H9 (cell line): ENCODE data around the gene KLHL13. TPM values are rescaled to one million over a fixed set of nuclear protein-coding genes. Genes with fewer than 3 reads are reported as not detected.

Experiments
- DNase-seq: peaks from one replicate; pipeline ENCODE4 v3.0.0-alpha.2; 2017
- H2AFZ ChIP-seq: one replicate; pipeline ENCODE4 v1.6.1; 2013; ENCODE audit warnings: mild to moderate bottlenecking, low read length, control low read depth, moderate library complexity
- H2AK5ac ChIP-seq: 2 replicates; pipeline ENCODE4 v1.6.1; 2013; ENCODE audit warnings: low read length, control low read depth, mixed read lengths; ENCODE audit not compliant: insufficient read length
- H2BK120ac ChIP-seq: one replicate; pipeline ENCODE4 v1.6.1; 2013; ENCODE audit warnings: low read depth, mild to moderate bottlenecking, low read length, control low read depth, inconsistent platforms; ENCODE audit not compliant: poor library complexity, severe bottlenecking
- H2BK12ac ChIP-seq: 2 replicates; pipeline ENCODE4 v1.6.1; 2013; ENCODE audit warnings: low read length, control low read depth, mixed read lengths, low read depth; ENCODE audit not compliant: insufficient read length
- H2BK15ac ChIP-seq: 2 replicates; pipeline ENCODE4 v1.6.1; 2013; ENCODE audit warnings: low read depth, low read length, control low read depth
- H2BK20ac ChIP-seq: one replicate; pipeline ENCODE4 v1.6.1; 2013; ENCODE audit warnings: low read depth, mild to moderate bottlenecking, low read length, control low read depth, inconsistent platforms; ENCODE audit not compliant: poor library complexity, severe bottlenecking
- H2BK5ac ChIP-seq: 2 replicates; pipeline ENCODE4 v1.6.1; 2013; ENCODE audit warnings: low read length, control low read depth, mixed read lengths; ENCODE audit not compliant: insufficient read length
- H3K14ac ChIP-seq: 2 replicates; pipeline ENCODE4 v1.6.1; 2013; ENCODE audit warnings: low read length, control low read depth; ENCODE audit not compliant: insufficient read depth
- H3K18ac ChIP-seq: 2 replicates; pipeline ENCODE4 v1.6.1; 2013; ENCODE audit warnings: low read depth, mild to moderate bottlenecking, mixed read lengths, low read length, control low read depth; ENCODE audit not compliant: insufficient read length
- H3K23ac ChIP-seq: 2 replicates; pipeline ENCODE4 v1.6.1; 2013; ENCODE audit warnings: low read length, control low read depth, mixed read lengths, low read depth; ENCODE audit not compliant: insufficient read length
- H3K23me2 ChIP-seq: 2 replicates; pipeline ENCODE4 v1.6.1; 2013; ENCODE audit warnings: low read depth, mild to moderate bottlenecking, mixed read lengths, low read length, control low read depth; ENCODE audit not compliant: insufficient read length, poor library complexity, severe bottlenecking
- H3K27ac ChIP-seq: 2 replicates; pipeline ENCODE4 v1.5.1; 2013; ENCODE audit warnings: low read length, control low read depth, mixed read lengths, low read depth; ENCODE audit not compliant: insufficient read length
- H3K27me3 ChIP-seq: 2 replicates; pipeline ENCODE4 v1.6.1; 2013; ENCODE audit warnings: low read length, control low read depth, inconsistent platforms; ENCODE audit not compliant: insufficient read depth
- H3K4ac ChIP-seq: 2 replicates; pipeline ENCODE4 v1.6.1; 2013; ENCODE audit warnings: low read depth, mild to moderate bottlenecking, control low read depth, inconsistent platforms, low read length, moderate library complexity
- H3K4me1 ChIP-seq: 2 replicates; pipeline ENCODE4 v1.6.1; 2013; ENCODE audit warnings: low read length, control low read depth, inconsistent platforms; ENCODE audit not compliant: insufficient read depth
- H3K4me2 ChIP-seq: 2 replicates; pipeline ENCODE4 v1.6.1; 2013; ENCODE audit warnings: low read length, control low read depth, mixed read lengths; ENCODE audit not compliant: insufficient read length, insufficient read depth
- H3K56ac ChIP-seq: 2 replicates; pipeline ENCODE4 v1.6.1; 2013; ENCODE audit warnings: low read depth, mild to moderate bottlenecking, mixed read lengths, low read length, control low read depth; ENCODE audit not compliant: insufficient read length
- H3K79me1 ChIP-seq: 2 replicates; pipeline ENCODE4 v1.6.1; 2013; ENCODE audit warnings: low read depth, mild to moderate bottlenecking, moderate library complexity, low read length, control low read depth, inconsistent platforms; ENCODE audit not compliant: insufficient read depth, poor library complexity, severe bottlenecking
- H3K79me2 ChIP-seq: 2 replicates; pipeline ENCODE4 v1.6.1; 2013; ENCODE audit warnings: low read length, control low read depth, inconsistent platforms; ENCODE audit not compliant: insufficient read depth
- H3K9ac ChIP-seq: 2 replicates; pipeline ENCODE4 v1.6.1; 2013; ENCODE audit warnings: low read length, control low read depth, mixed read lengths; ENCODE audit not compliant: insufficient read length; ENCODE audit errors: extremely low read depth
- H3K9me3 ChIP-seq: one replicate; pipeline ENCODE4 v1.6.1; 2013; ENCODE audit warnings: low read depth, low read length, inconsistent platforms; ENCODE audit not compliant: control insufficient read depth
- H3T11ph ChIP-seq: one replicate; pipeline ENCODE4 v1.6.1; 2013; ENCODE audit warnings: mild to moderate bottlenecking, low read length, control low read depth, inconsistent platforms
- H4K20me1 ChIP-seq: one replicate; pipeline ENCODE4 v1.6.1; 2013; ENCODE audit not compliant: control insufficient read depth, insufficient read length, insufficient read depth
- H4K5ac ChIP-seq: 2 replicates; pipeline ENCODE4 v1.6.1; 2013; ENCODE audit warnings: low read depth, mild to moderate bottlenecking, mixed read lengths, low read length, control low read depth; ENCODE audit not compliant: insufficient read length
- H4K8ac ChIP-seq: replicated peaks from 2 replicates; pipeline ENCODE4 v1.6.1; 2013; ENCODE audit warnings: low read length, control low read depth, mixed read lengths, low read depth; ENCODE audit not compliant: insufficient read length
- H4K91ac ChIP-seq: 2 replicates; pipeline ENCODE4 v1.6.1; 2013; ENCODE audit warnings: low read depth, mild to moderate bottlenecking, moderate library complexity, mixed read lengths, low read length, control low read depth; ENCODE audit not compliant: insufficient read length
- H3K27ac Mint-ChIP-seq, 3 experiments: 2 replicates in 2 of 3; 3 replicates in 1 of 3; pipeline ENCODE4 v1.8.0; 2020 to 2021; ENCODE audit warnings: mixed read lengths in 3 of 3, mild to moderate bottlenecking in 1 of 3, moderate library complexity in 1 of 3
- H3K27me3 Mint-ChIP-seq: 2 replicates; pipeline ENCODE4 v1.8.0; 2021; ENCODE audit warnings: low read depth, mild to moderate bottlenecking, moderate library complexity, mixed read lengths
- H3K36me3 Mint-ChIP-seq, 3 experiments: 2 replicates in 2 of 3; 3 replicates in 1 of 3; pipeline ENCODE4 v1.8.0; 2020 to 2021; ENCODE audit warnings: low read depth in 3 of 3, mixed read lengths in 3 of 3; ENCODE audit not compliant: insufficient read depth in 1 of 3
- H3K4me1 Mint-ChIP-seq, 2 experiments: 2 replicates each; pipeline ENCODE4 v1.8.0; 2020; ENCODE audit warnings: mixed read lengths in 2 of 2
- H3K4me3 Mint-ChIP-seq, 2 experiments: 2 replicates in 1 of 2; 3 replicates in 1 of 2; pipeline ENCODE4 v1.8.0; 2020 to 2021; ENCODE audit warnings: mild to moderate bottlenecking in 2 of 2, mixed read lengths in 2 of 2, moderate library complexity in 1 of 2
- H3K9me3 Mint-ChIP-seq, 2 experiments: 2 replicates in 1 of 2; 3 replicates in 1 of 2; pipeline ENCODE4 v1.8.0; 2020; ENCODE audit warnings: mild to moderate bottlenecking in 2 of 2, mixed read lengths in 2 of 2, moderate library complexity in 1 of 2
- total RNA-seq: library from RNA; stranded (reverse); gene quantifications from 2 replicates; pipeline ENCODE4 v1.2.1, GENCODE V29; 2021
- TF ChIP-seq, protein P1 (sequence below): fragments of 200-600 bp; sonication (generic); conservative IDR thresholded peaks from 3 replicates; pipeline ENCODE4 v1.8.0; 2021; ENCODE audit warnings: antibody characterized with exemption, mild to moderate bottlenecking

The KLHL13 gene
- total RNA-seq, 1 experiment from 2014 or later = 4.1 TPM

GRCh38 chrX:118129681-118130080, 13.1 kb upstream of the KLHL13 start:
- Histone ChIP-seq H2BK120ac (no peak overlapping the region), H2BK15ac (no peak overlapping the region)
- no peak overlapping the region for H3K4me3 Mint-ChIP-seq

More at GRCh38 chrX:118129681-118130080, 13.1 kb upstream of the KLHL13 start:
- no peaks in the 10 kb centered on the region for H3K23me2 ChIP-seq
- H2BK5ac ChIP-seq = no peak overlapping the region
- H3K9ac ChIP-seq = no peak overlapping the region
- no peak overlapping the region for H2BK12ac ChIP-seq
- no peaks in the 10 kb centered on the region for H3K79me1 ChIP-seq
- H2AFZ ChIP-seq = no peak overlapping the region
- H3K27me3 ChIP-seq = no peaks in the 10 kb centered on the region
- no peaks in the 10 kb centered on the region for H3K4me1 ChIP-seq
- no peak overlapping the region for H3K27ac ChIP-seq
- no peak overlapping the region for H3K23ac ChIP-seq
- H4K5ac ChIP-seq = no peak overlapping the region
- H2AK5ac ChIP-seq = no peak overlapping the region
- H3K4me1 Mint-ChIP-seq = no peaks in the 10 kb centered on the region
- H3K9me3 ChIP-seq = peaks cover 6% of the 10 kb centered on the region
- no peak overlapping the region for H3K4me2 ChIP-seq
- H2BK20ac ChIP-seq = no peak overlapping the region
- H3K9me3 Mint-ChIP-seq = peaks cover 3 to 47% of the 10 kb centered on the region in 2 experiments; a peak in 3 of 5 replicates
- H3K27ac Mint-ChIP-seq = no peak overlapping the region
- H3K18ac ChIP-seq = no peak overlapping the region
- DNase-seq = no peak
- no peaks in the 10 kb centered on the region for H3K79me2 ChIP-seq
- no peak overlapping the region for H3K14ac ChIP-seq
- H3K36me3 Mint-ChIP-seq = no peaks in the 10 kb centered on the region; a peak in 1 of 7 replicates
- H3K56ac ChIP-seq = no peak overlapping the region
- H3K27me3 Mint-ChIP-seq = no peaks in the 10 kb centered on the region
- H3K4ac ChIP-seq = no peak overlapping the region
- H4K8ac ChIP-seq = no peak overlapping the region
- H4K20me1 ChIP-seq = no peaks in the 10 kb centered on the region
- TF ChIP-seq, protein P1, sequence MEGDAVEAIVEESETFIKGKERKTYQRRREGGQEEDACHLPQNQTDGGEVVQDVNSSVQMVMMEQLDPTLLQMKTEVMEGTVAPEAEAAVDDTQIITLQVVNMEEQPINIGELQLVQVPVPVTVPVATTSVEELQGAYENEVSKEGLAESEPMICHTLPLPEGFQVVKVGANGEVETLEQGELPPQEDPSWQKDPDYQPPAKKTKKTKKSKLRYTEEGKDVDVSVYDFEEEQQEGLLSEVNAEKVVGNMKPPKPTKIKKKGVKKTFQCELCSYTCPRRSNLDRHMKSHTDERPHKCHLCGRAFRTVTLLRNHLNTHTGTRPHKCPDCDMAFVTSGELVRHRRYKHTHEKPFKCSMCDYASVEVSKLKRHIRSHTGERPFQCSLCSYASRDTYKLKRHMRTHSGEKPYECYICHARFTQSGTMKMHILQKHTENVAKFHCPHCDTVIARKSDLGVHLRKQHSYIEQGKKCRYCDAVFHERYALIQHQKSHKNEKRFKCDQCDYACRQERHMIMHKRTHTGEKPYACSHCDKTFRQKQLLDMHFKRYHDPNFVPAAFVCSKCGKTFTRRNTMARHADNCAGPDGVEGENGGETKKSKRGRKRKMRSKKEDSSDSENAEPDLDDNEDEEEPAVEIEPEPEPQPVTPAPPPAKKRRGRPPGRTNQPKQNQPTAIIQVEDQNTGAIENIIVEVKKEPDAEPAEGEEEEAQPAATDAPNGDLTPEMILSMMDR = no peak
- no peak overlapping the region for H4K91ac ChIP-seq
- no peak overlapping the region for H3T11ph ChIP-seq
